GM18909 (cell line): Measurements from ENCODE around the gene ERCC6L2.

ENCODE experiments used
- ATAC-seq: cut with Tn5 transposase; IDR thresholded peaks from one replicate; pipeline ENCODE4 v1.9.1; 2021; ENCODE audit warnings: mild to moderate bottlenecking; ENCODE audit not compliant: unreplicated experiment, poor library complexity

The ERCC6L2 gene, protein sequence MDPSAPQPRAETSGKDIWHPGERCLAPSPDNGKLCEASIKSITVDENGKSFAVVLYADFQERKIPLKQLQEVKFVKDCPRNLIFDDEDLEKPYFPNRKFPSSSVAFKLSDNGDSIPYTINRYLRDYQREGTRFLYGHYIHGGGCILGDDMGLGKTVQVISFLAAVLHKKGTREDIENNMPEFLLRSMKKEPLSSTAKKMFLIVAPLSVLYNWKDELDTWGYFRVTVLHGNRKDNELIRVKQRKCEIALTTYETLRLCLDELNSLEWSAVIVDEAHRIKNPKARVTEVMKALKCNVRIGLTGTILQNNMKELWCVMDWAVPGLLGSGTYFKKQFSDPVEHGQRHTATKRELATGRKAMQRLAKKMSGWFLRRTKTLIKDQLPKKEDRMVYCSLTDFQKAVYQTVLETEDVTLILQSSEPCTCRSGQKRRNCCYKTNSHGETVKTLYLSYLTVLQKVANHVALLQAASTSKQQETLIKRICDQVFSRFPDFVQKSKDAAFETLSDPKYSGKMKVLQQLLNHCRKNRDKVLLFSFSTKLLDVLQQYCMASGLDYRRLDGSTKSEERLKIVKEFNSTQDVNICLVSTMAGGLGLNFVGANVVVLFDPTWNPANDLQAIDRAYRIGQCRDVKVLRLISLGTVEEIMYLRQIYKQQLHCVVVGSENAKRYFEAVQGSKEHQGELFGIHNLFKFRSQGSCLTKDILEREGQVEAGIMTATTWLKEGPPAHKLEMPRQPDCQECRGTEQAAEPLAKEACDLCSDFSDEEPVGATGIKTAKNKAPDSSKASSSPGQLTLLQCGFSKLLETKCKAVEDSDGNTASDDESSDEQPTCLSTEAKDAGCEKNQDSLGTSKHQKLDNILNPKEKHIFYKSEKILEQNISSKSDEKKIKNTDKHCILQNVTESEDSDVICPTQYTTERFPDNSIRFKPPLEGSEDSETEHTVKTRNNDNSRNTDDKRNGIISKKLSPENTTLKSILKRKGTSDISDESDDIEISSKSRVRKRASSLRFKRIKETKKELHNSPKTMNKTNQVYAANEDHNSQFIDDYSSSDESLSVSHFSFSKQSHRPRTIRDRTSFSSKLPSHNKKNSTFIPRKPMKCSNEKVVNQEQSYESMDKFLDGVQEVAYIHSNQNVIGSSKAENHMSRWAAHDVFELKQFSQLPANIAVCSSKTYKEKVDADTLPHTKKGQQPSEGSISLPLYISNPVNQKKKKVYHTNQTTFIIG (N-terminal part only)

DNA sequence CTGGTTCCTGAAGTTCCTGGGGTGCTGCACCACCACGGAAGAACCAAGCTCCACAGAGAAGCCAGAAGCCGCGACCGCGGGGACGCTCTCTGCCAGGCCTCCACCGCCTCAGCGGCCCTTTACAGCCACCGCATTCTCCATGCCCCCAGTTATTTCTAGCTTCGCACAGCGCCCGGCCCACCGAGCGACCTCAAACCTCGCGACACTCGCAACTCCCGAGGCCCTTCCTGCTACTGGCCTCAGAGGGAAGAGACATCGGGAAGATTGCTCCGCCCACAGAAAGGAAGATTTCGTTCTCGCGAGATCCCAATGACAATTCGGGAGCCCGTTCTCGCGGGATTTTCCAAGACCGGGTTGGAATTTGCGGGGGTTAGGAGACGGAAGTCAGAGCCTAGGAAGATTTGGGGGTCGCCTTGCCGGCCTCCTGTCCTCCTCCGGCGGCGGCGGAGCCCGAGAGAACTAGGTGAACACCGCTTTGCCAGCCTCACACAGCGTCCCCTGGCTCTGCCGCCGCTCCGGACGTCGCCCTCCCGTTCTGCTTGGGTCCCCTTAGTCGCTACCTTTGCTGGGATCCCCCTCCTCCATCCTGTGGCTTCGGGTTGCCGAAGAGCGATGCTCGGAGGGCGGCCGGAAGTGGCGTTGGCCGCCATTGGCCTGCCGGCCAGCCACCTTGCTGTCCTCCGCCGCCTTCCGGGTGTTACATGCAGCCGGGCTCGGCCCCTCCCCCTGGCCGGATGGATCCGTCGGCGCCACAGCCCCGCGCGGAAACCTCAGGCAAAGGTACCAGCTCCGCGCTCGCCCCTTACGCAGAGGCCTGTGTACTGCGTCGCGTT lies at the start of gene ERCC6L2:
ERCC6L2 (plus strand) TSS at position 387 of the 833 bp plus-strand sequence; CDS start at position 735, 348 bp downstream.
- peak; percentile 89 for ATAC-seq

DNA sequence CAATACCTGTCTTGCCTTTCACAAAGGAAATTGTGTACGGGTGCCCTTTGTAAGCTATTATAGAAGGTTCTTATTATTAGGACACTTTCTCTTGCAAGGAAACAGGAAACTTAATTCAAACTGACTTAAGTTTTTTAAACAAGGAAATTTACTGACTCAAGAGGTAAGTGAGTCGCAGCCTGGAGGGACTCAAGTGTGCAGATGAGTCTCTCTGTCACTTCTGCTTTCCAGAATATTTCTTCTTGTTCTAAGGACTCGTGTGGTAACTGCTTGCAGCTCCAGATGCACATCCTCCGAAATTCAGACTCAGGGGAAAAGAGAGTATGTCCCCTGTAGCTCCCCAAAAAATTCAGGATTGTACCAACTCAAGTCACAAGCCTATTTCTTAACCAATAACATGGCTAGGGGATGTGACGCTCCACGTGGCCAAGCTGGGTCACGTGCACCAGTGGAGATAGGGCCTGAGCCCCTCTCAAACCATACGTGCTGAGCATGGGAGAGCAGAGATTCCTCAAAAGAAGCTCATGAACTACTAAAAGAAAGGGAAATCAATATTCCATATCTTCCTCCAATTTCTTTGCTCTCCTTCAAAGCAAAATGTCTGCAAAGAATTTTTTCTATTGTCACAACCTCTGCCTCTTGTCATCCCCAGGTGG lies 49.2 kb upstream of the ERCC6L2 start:
- ATAC-seq = no peak

DNA sequence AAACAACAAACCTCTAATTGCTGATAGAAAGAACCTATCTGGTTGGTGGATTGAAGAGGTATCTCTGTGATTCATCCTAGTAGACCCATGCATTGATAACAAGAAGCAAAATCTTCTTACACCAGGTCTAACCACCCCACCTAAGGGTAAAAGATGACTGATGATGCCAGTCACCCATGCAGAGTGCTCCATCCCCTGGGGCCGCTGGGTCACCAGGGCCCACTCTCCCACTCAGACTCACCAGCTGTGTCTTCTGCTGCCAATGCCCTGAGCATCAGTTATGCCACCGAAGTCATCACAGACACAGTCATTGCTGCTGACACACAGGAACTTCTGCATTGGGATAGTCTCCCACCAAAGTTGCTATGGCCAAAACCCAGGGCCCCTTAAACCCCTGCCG lies 44.7 kb upstream of the ERCC6L2 start:
- ATAC-seq = no peak

DNA sequence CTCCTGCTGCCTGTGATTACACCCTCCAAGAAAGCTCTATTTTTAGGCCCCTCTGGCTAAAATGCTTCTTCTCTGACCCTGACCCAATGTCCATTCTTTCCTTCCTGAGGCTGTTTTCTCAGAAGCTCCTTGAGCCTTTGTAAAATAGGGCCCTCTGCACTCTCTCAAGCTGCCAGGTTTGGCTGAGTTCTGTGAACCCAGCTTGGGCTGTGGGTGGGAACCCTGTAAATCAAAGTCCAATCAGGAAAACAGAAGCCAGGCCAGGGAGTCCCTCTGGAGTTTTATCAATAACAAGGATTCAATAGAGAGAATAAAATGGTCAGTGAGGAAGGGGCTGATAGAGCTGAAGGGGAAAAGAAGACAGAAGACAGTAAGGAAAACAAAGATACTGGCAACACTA lies 43.7 kb upstream of the ERCC6L2 start:
- ATAC-seq = no peak

DNA sequence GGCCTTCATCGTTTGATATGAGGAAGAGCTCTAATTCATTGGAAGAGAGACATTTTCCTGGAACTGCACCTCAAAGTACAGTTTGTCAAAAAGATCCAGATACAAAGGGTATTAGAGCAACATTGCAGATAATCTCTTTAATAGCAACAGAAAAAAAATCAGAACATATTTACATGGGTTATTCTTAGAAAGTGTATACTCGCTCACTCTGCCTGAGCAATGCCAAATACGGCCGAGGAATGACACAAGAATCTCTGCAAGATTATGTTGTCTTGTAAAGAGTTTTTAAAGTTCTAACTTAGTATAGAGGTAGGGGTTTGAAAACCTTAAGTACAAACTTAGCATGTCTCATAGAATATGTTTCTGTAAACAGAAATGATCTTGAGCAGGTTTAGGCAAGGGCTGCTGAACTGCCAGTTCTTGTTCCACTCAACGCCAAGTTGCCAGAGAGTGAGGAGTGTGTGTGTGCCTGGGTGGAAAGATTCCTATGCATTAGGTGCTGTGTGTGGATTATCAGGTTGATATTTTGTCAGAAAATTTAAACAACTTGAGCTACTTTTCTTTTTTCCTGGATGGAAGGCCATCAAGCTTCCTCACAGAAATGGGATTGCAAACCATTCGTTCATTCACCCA lies 41.8 kb upstream of the ERCC6L2 start:
- ATAC-seq = no peak

DNA sequence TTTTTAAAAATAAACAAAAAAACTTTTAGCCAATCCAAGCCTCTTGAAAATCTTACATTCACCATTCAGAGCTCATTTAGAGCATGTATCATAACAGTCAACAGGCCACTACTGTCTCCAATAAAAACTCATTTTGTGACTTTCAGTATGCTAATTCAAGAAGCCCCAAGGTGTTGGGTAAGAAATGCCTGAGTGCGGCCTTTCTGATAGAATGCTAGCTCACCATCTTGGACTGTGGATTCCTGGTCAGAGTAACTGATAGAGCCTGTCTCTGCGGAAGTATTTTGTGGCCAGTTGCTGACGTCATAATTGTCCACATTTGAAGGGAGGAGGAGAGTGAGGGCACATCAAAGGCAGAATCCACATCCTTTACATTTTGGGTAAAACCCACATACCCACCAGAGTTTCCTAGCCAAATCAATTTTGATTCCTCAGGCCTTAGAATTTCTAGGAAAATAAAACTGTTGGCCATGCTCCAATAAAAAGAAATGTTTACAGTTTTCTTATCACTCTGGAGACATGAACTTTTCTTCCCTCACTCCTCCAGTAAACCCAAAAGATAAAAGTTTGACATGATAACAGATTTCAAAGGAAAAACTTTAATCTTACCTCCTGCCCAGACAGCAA lies 41.1 kb upstream of the ERCC6L2 start:
- no peak for ATAC-seq

DNA sequence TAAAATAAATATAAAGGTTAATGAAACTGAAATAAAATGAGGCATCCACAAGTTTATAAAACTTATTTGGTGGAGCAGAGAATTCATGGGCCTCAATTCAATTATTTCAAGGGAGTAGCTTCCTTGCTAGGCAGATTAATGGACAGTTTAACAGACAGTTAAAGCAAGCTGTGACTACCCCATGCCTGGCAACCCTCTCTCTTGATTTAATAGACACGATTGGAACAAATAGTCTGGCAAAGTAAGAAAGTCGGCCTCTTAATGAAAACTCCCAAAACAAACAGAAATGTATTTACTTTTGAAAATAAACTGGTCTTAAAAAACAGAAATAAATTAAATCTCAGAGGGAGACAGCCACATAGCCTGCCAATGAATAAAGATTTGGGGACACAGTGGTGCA lies 40.1 kb upstream of the ERCC6L2 start:
- ATAC-seq = no peak

DNA sequence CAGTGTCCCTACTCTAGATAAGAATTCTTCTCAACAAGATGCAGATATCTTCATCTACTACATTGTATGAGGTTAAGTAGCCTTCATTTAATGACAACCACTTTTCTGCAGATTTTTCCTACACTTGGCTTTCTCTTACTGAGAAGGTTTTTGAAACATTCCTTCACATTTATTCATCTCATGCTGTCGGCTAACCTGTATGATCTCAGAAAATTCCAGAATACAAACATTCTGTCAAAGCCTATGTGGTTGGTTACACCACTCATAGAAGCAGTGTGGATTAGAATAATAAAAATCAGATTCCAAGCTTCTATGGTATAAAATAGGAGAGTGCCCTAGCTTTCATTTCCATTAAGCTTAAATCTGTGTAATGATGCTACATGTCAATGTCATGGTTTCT lies 39.4 kb upstream of the ERCC6L2 start:
- no peak for ATAC-seq

DNA sequence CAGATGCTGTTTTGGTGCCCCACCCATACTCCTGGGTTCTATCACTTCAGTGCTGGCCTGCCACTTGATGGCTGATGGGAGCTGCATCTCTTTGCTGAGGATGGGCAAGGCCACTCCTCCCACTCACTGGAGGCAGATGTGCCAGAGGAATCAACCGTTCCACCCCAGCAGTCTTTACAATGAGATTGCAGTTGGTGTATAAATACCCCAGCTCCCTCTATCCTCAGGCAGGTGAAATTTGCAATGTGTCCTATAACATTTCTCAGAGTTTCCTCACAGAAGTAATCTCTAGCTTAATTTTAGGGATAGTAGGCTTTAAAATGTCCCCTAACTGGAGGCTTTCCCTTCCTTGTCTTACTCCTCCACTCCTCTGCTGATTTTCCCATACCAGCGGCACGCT lies 36.5 kb upstream of the ERCC6L2 start:
- ATAC-seq = no peak

DNA sequence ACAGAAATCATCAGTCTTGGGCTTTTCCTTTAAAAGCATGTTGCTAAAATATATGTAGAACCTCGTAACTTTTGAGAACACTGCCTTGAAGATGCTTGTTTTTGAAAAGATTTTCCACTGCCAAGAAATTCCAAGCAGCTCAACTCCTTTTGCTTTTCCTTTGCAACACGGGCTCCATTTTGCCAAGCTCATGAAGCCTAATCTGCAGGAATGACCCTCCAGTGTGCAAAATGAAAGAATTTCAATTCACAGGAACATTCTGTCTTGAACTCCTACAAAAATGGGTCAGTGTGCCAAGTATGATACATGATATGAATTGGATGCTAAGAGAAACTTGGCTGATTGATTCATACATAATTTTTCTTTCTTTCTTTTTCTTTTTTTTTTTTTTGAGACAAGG lies 35.4 kb upstream of the ERCC6L2 start:
- ATAC-seq = no peak

DNA sequence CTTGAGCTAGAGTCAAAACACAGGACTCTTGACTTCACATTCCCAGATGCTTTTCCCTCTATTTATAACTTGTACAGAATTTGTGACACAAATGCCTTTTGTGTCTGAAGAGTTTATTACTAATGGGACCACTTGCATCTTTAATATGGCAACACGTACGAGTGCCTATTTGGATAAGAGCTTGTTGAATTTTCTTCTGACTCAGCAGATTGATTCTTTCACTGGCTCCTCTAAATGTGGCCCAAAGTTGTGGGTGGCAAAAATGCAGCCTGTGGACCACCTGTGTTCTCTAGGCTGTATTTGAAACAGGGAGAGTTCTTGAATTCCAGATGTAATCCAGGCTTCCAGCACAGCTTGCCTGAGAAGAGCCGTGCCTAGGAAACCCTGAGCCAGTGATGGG lies 34.1 kb upstream of the ERCC6L2 start:
- ATAC-seq = no peak

DNA sequence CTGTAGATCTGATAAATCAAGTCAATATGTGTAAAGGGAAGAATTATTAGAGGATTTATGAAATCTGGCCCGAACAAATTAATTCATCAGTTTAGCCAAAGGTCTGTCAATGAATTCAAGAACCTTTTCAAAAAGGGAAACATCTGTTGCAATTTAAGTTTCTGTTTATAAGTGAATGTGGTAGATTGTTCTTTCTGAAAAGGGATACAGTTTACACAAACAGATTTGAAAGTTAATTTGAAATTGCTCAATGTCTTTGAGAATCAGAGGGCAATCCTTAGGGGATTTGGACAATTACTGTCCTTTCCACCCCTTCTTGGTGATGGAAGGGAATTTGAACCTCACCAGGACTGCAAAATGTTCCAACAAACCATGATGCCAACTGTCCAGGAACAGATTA lies 29.7 kb upstream of the ERCC6L2 start:
- no peak for ATAC-seq

DNA sequence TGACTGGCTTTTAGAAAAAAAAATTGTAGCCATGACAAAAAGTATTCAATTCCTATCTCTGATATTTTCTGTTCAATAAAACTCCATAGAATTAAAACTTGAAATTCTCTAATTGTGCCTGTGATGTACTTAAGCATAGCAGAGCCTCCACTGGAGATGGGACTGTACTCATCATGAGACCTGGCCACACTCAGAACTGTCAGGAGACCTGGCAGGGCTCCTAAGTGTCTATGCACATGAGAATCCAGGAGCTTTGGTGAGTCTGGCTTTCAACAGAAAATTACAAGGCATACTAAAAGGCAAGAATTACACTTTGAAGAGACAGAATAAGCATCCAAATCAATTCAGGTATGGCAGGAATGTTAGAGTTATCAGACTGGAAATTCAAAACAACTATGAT lies 26.7 kb upstream of the ERCC6L2 start:
- ATAC-seq = no peak

DNA sequence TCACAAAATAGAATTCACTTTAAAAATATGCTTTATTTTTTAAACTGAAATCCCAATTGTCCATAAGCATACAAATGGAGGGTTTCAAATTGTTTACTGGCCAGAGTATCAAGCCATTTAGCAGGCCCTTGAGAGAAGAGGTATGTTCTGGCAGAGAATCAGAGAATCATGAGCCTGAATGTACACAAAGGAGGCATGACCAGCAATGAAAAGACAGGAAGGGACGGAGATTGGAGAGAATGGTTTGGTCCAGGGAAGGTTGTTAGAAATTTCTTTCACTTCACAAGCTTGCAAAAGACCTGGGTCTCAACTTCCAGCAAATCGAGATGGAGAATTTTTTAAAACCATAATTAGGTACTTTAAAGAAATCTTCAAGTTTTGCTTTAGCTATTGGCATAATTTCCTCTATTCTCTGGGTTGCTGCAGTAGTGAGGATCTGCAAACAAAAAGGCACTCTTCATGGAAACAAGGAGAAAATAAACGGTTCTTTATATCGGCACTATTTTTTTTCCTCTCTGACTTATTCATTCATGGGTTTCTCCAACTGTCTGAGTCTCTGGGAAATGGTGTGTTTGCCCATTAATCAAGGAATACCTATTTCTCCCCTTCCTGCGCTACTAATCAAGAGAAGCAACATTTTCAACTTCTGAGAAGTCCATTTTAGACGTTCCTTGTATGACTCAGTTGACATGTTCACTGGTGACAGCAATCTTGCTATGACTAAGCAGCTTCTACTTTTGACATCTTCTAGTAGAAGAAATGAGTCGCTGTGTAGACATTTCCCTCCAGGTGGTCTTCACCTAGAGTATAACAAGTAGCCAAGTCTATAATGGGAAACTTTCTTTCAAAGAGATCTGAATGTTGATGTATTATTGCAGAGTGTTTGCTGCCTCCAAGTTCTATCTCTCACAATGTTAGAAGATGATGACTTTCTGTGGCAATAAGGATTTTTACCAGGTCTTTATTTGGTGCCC lies 23.1 kb upstream of the ERCC6L2 start:
- peak; percentile 96 for ATAC-seq

DNA sequence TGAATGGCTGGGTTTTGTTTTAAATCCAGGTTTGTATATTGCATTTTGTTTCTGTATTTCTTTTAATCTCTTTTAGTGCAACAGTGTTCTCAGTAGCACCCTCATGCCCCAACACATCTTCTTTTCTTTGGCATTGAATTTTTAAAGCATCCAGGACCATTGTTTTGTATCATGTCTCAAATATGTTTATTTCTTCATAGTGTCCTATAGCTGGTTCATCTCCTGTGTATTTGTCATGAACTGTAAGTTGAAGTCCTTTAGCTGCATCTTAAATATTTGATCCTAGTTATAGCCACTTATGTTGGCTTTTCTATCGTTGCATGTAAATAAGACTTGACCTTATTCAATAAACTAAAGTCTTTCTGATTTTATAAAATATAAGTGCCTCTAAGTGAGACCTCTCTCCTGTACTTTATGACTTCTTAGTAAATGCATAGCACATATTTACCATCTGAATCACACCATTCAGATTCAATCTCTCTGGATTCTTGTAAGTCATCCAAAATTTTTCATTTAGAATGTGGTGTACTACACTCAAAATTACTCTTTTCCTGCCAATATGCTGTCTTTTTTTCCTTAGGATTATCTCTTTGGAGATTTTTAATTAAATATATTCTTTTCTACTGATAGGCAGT lies 21.0 kb upstream of the ERCC6L2 start:
- ATAC-seq = no peak

DNA sequence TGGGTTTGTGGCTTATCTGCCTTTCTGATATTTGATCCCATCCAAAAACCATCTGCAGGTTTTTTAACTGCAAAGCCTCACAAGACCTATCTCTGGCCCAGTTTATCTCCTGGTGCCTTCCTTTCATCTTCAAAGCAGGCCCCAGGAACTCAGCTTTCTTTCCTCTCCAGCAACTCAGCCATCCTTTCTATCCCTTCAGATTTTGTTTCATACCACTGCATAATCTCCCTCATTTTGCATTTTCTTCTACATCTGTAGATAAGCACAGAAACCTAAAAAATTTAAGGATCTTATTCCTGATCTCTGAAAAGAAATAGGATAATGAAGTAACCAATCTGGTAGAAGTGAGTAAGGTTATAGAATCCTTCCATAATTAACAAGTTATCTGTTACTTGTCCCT lies 19.5 kb upstream of the ERCC6L2 start:
- no peak for ATAC-seq

DNA sequence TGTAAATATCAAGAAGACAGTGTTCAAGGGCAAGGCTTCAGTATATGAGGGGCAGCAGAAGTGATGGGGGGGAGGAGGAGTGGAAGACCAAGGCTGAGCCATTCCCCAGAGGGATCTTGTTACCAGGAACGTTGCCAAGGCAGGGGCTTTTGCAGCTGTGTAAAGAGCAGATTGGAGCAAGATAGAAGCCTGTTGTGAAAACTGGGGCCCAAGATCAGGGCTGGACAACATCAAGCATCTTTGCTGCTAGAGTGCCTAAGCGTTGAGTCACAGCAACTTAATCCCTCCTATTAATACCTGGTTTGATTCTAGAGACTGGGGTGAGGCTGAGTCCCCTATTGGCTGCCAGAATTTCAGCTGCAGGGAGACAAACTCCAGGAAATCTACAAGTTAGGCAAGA lies 18.4 kb upstream of the ERCC6L2 start:
- no peak for ATAC-seq
